ENCODE measurements around the gene ZNF783.

- TF ChIP-seq, protein P1, sequence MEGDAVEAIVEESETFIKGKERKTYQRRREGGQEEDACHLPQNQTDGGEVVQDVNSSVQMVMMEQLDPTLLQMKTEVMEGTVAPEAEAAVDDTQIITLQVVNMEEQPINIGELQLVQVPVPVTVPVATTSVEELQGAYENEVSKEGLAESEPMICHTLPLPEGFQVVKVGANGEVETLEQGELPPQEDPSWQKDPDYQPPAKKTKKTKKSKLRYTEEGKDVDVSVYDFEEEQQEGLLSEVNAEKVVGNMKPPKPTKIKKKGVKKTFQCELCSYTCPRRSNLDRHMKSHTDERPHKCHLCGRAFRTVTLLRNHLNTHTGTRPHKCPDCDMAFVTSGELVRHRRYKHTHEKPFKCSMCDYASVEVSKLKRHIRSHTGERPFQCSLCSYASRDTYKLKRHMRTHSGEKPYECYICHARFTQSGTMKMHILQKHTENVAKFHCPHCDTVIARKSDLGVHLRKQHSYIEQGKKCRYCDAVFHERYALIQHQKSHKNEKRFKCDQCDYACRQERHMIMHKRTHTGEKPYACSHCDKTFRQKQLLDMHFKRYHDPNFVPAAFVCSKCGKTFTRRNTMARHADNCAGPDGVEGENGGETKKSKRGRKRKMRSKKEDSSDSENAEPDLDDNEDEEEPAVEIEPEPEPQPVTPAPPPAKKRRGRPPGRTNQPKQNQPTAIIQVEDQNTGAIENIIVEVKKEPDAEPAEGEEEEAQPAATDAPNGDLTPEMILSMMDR (IDR thresholded peaks at IDR 0.05; ENCODE audit: insufficient read depth, low read length, poor library complexity, severe bottlenecking) = no peak
- no peak for TF ChIP-seq EZH2phosphoT487 (conservative IDR thresholded peaks at IDR 0.05; ENCODE audit: low read length)
Observed at GRCh38 chr7:149245244-149245643, 16.8 kb upstream of the ZNF783 start.

Measured in SU-DHL-6 (cell line).